SK-N-SH (cell line): Measurements from ENCODE around the gene BRAF. TPM values are rescaled to one million over a fixed set of nuclear protein-coding genes. Genes with fewer than 3 reads are reported as not detected.
"Not testable (repeated sequence)": the region's sequence is repeated elsewhere in the genome, so short reads cannot be mapped to it uniquely, and the experiment has no call there.

ENCODE experiments used
- CTCF ChIA-PET: fragments of 300-600, 350-600 bp; formaldehyde crosslinking; extraction: SDS; loops from one replicate; lab custom pipeline; 2021; lab: Yijun Ruan, JAX
- POLR2A ChIA-PET: fragments of 350-600 bp; sonication (Branson Sonifier 250); formaldehyde crosslinking; extraction: SDS; loops from one replicate; lab custom pipeline; 2020; ENCODE audit warnings: antibody characterized with exemption, inconsistent platforms; lab: Yijun Ruan, JAX
- DNase-seq: peaks from one replicate; pipeline ENCODE4 v3.0.0; 2012
- H2AFZ ChIP-seq: fragments of 200-600 bp; sonication (generic); 2 replicates; pipeline ENCODE4 v1.8.1; 2016; ENCODE audit warnings: antibody characterized with exemption, mild to moderate bottlenecking, low read depth
- H3F3A ChIP-seq: fragments of 200-600 bp; sonication (generic); replicated peaks from 2 replicates; pipeline ENCODE3; 2016; ENCODE audit warnings: antibody characterized with exemption, mild to moderate bottlenecking; ENCODE audit not compliant: insufficient read depth
- H3K27ac ChIP-seq, 2 experiments: fragments of 200-500 bp in 1 of 2; fragments of 200-600 bp in 1 of 2; sonication (Bioruptor generic) in 1 of 2; sonication (generic), shearing (Covaris generic) in 1 of 2; 2 replicates each; pipeline versions ENCODE4 v1.5.1 to v1.6.1; 2014 to 2016; ENCODE audit warnings: low read depth in 2 of 2, inconsistent platforms in 1 of 2, low read length in 1 of 2, mild to moderate bottlenecking in 1 of 2, mixed read lengths in 1 of 2
- H3K27me3 ChIP-seq: fragments of 200-600 bp; sonication (generic), shearing (Covaris generic); 2 replicates; pipeline ENCODE4 v1.6.1; 2016; ENCODE audit warnings: mixed run types; ENCODE audit not compliant: insufficient read depth
- H3K36me3 ChIP-seq, 2 experiments: fragments of 200-500 bp in 1 of 2; fragments of 200-600 bp in 1 of 2; sonication (Bioruptor generic) in 1 of 2; sonication (generic) in 1 of 2; replicated peaks in 1 of 2; 2 replicates each; pipeline versions ENCODE3 to v1.5.1; 2014 to 2016; ENCODE audit warnings: low read length in 1 of 2, mild to moderate bottlenecking in 1 of 2; ENCODE audit not compliant: insufficient read depth in 2 of 2, control insufficient read depth in 1 of 2
- H3K4me1 ChIP-seq, 2 experiments: fragments of 200-500 bp in 1 of 2; fragments of 200-600 bp in 1 of 2; sonication (Bioruptor generic) in 1 of 2; sonication (generic), shearing (Covaris generic) in 1 of 2; 2 replicates each; pipeline versions ENCODE4 v1.5.1 to v1.6.1; 2014 to 2016; ENCODE audit warnings: low read depth in 1 of 2, low read length in 1 of 2, mixed run types in 1 of 2; ENCODE audit not compliant: insufficient read depth in 2 of 2, control insufficient read depth in 1 of 2
- H3K4me2 ChIP-seq: fragments of 200-600 bp; sonication (generic), shearing (Covaris generic); 2 replicates; pipeline ENCODE4 v1.6.1; 2017; ENCODE audit warnings: mixed run types
- H3K4me3 ChIP-seq, 2 experiments: fragments of 200-500 bp in 1 of 2; fragments of 200-600 bp in 1 of 2; sonication (Bioruptor generic) in 1 of 2; sonication (generic), shearing (Covaris generic) in 1 of 2; 2 replicates each; pipeline versions ENCODE4 v1.5.1 to v1.8.1; 2014 to 2016; ENCODE audit warnings: low read depth in 2 of 2, inconsistent platforms in 1 of 2, low read length in 1 of 2, mild to moderate bottlenecking in 1 of 2, mixed read lengths in 1 of 2, moderate library complexity in 1 of 2
- H3K79me2 ChIP-seq: fragments of 200-600 bp; sonication (generic); 2 replicates; pipeline ENCODE4 v1.8.1; 2017; ENCODE audit warnings: mild to moderate bottlenecking; ENCODE audit not compliant: insufficient read depth
- H3K9ac ChIP-seq: fragments of 200-600 bp; sonication (generic); 2 replicates; pipeline ENCODE4 v1.6.1; 2017; ENCODE audit warnings: mixed run types
- H3K9me2 ChIP-seq: fragments of 200-600 bp; sonication (generic); 2 replicates; pipeline ENCODE4 v1.6.1; 2017; ENCODE audit warnings: mixed run types
- H3K9me3 ChIP-seq: fragments of 200-600 bp; sonication (generic); 2 replicates; pipeline ENCODE4 v1.6.1; 2017; ENCODE audit warnings: mixed run types, mild to moderate bottlenecking, moderate library complexity
- H4K20me1 ChIP-seq: fragments of 200-600 bp; sonication (generic); 2 replicates; pipeline ENCODE4 v1.6.1; 2017; ENCODE audit warnings: mild to moderate bottlenecking, mixed run types; ENCODE audit not compliant: insufficient read depth
- FOSL2 ChIP-seq: IDR thresholded peaks from 2 replicates; pipeline ENCODE4 v1.4.0; 2012; ENCODE audit warnings: low read depth, mild to moderate bottlenecking, moderate library complexity, borderline replicate concordance
- FOXJ3 ChIP-seq: sonication (generic); formaldehyde crosslinking; IDR thresholded peaks from 2 replicates; pipeline ENCODE4 v1.5.1; 2020; ENCODE audit warnings: mild to moderate bottlenecking, missing genetic modification reagents
- FOXM1 ChIP-seq: IDR thresholded peaks from 2 replicates; pipeline ENCODE4 v1.4.0; 2012; ENCODE audit warnings: low read depth, mild to moderate bottlenecking
- GABPA ChIP-seq: IDR thresholded peaks from 2 replicates; pipeline ENCODE4 v1.4.0; 2012; ENCODE audit warnings: low read depth, mild to moderate bottlenecking
- JUND ChIP-seq: IDR thresholded peaks from 2 replicates; pipeline ENCODE4 v1.4.0; 2012
- MEF2A ChIP-seq: IDR thresholded peaks from 2 replicates; pipeline ENCODE4 v1.4.0; 2012; ENCODE audit warnings: low read depth, borderline replicate concordance
- MXI1 ChIP-seq: IDR thresholded peaks from 2 replicates; pipeline ENCODE4 v1.6.1; 2012; ENCODE audit warnings: mild to moderate bottlenecking, low read depth, low read length, improper control_type of control experiment
- RCOR1 ChIP-seq: fragments of 150-350 bp; IDR thresholded peaks from 2 replicates; pipeline ENCODE4 v1.6.1; 2017; ENCODE audit warnings: antibody characterized with exemption, low read length
- RFX5 ChIP-seq: IDR thresholded peaks from 2 replicates; pipeline ENCODE4 v1.6.1; 2012; ENCODE audit warnings: mild to moderate bottlenecking, improper control_type of control experiment, low read length
- SMC3 ChIP-seq: IDR thresholded peaks from 2 replicates; pipeline ENCODE4 v1.6.1; 2012; ENCODE audit warnings: low read depth, low read length, improper control_type of control experiment
- TCF12 ChIP-seq: IDR thresholded peaks from 2 replicates; pipeline ENCODE4 v1.4.0; 2012
- TEAD4 ChIP-seq: IDR thresholded peaks from 2 replicates; pipeline ENCODE4 v1.4.0; 2012; ENCODE audit warnings: mild to moderate bottlenecking, borderline replicate concordance; ENCODE audit not compliant: insufficient read depth
- USF1 ChIP-seq: IDR thresholded peaks from 2 replicates; pipeline ENCODE4 v1.4.0; 2012; ENCODE audit warnings: low read depth, borderline replicate concordance
- WGBS: methylation state at CpG from one replicate; pipeline ENCODE4 v1.1.6; 2017; ENCODE audit warnings: low lambda C conversion rate; 5-methylcytosine and 5-hydroxymethylcytosine counted together
- polyA plus RNA-seq, 3 experiments: library from polyadenylated mRNA; depleted of rRNA; stranded (reverse); fragments of >200 nt; gene quantifications; 2 replicates each; pipeline ENCODE4 v1.2.3, GENCODE V29; 2012
- TF ChIP-seq, protein P1 (sequence below): IDR thresholded peaks from 2 replicates; pipeline ENCODE4 v1.6.1; 2012; ENCODE audit warnings: mild to moderate bottlenecking, low read depth, low read length, moderate library complexity
- TF ChIP-seq, protein P2 (sequence below): IDR thresholded peaks from 2 replicates; pipeline ENCODE4 v1.4.0; 2012; ENCODE audit warnings: low read depth, borderline replicate concordance
- TF ChIP-seq, protein P3 (sequence below): fragments of 150-350 bp; IDR thresholded peaks from 2 replicates; pipeline ENCODE4 v1.6.1; 2016; ENCODE audit warnings: mild to moderate bottlenecking, low read depth, low read length

Gene BRAF
- polyA plus RNA-seq, 1 of the 3 experiments (the other 2 are of a cell fraction) = 5.2 TPM

DNA sequence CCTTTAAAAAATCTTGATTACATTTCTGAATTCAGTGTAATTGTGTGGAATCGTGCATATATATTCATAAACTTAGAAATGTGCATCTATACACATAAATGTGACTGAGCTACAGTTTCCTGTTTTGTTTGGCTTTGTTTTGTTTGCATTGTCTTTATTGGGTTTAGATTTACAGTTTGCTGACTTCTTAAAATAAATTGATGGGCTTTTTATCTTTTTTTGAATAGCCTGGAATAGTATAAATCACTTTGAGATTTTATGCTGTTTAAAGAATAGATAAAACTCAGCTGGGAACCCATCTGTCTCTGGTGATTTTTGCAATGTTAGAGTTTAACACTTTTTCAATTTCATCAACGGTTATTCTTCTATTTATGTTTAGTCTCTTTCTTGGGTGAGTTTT, 21.2 kb upstream of the BRAF start (continued):
- TF ChIP-seq USF1 (no peak), GABPA (no peak), RFX5 (no peak), FOXJ3 (CRISPR knock-in tag) (no peak)
- TF ChIP-seq, protein P1, sequence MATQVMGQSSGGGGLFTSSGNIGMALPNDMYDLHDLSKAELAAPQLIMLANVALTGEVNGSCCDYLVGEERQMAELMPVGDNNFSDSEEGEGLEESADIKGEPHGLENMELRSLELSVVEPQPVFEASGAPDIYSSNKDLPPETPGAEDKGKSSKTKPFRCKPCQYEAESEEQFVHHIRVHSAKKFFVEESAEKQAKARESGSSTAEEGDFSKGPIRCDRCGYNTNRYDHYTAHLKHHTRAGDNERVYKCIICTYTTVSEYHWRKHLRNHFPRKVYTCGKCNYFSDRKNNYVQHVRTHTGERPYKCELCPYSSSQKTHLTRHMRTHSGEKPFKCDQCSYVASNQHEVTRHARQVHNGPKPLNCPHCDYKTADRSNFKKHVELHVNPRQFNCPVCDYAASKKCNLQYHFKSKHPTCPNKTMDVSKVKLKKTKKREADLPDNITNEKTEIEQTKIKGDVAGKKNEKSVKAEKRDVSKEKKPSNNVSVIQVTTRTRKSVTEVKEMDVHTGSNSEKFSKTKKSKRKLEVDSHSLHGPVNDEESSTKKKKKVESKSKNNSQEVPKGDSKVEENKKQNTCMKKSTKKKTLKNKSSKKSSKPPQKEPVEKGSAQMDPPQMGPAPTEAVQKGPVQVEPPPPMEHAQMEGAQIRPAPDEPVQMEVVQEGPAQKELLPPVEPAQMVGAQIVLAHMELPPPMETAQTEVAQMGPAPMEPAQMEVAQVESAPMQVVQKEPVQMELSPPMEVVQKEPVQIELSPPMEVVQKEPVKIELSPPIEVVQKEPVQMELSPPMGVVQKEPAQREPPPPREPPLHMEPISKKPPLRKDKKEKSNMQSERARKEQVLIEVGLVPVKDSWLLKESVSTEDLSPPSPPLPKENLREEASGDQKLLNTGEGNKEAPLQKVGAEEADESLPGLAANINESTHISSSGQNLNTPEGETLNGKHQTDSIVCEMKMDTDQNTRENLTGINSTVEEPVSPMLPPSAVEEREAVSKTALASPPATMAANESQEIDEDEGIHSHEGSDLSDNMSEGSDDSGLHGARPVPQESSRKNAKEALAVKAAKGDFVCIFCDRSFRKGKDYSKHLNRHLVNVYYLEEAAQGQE = no peak
- TF ChIP-seq, all 33 proteins: peak for 0

DNA sequence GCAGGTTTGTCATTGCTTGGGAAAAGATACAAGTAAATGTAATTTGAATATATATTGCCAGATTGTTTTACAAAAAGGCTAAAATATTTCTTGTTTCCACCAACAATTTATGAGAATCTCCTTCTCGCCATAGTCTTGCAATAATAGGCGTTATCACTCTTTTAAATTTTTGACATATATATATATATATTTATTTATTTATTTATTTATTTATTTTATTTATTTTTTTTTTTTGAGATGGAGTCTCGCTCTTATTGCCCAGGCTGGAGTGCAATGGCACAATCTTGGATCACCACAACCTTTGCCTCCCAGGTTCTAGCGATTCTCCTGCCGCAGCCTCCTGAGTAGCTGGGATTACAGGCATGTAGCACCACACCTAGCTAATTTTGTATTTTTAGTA, 17.5 kb upstream of the BRAF start:
- WGBS = 85% methylated on average over 5 of the region's 5 CpGs
- H3K4me2 ChIP-seq, H3K4me1 ChIP-seq, H3K4me3 ChIP-seq, CTCF ChIA-PET, H3F3A ChIP-seq, DNase-seq, H3K9me2 ChIP-seq, H4K20me1 ChIP-seq, H3K27me3 ChIP-seq, H3K27ac ChIP-seq, H2AFZ ChIP-seq, H3K9me3 ChIP-seq, H3K36me3 ChIP-seq, H3K9ac ChIP-seq, POLR2A ChIA-PET, H3K79me2 ChIP-seq: not testable (repeated sequence)

DNA sequence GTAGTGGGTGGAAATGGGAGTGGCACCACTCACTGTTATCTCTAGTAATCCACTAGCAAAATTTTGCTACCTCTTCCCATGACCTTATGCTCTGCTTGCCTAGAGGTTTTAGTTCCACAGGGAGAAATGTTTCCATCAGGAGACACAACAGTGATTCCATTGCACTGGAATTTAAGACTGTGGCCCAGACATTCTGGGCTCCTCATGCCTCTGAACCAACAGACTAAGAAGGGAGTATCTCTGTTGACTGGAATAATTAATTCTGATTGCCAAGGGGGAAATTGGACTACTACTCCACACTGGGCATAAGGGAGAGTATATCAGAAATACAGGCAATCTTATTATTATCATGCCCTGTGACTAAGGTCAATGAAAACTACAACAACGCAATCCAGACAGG, 16.2 kb upstream of the BRAF start:
- no peak overlapping the region for H2AFZ ChIP-seq
- no peak overlapping the region for H3K4me3 ChIP-seq
- TF ChIP-seq MXI1 (no peak), FOSL2 (no peak), TEAD4 (no peak), RFX5 (no peak), FOXM1 (no peak), FOXJ3 (CRISPR knock-in tag) (no peak), SMC3 (no peak), JUND (no peak), MEF2A (no peak), TCF12 (no peak), RCOR1 (no peak)
- TF ChIP-seq, protein P2, sequence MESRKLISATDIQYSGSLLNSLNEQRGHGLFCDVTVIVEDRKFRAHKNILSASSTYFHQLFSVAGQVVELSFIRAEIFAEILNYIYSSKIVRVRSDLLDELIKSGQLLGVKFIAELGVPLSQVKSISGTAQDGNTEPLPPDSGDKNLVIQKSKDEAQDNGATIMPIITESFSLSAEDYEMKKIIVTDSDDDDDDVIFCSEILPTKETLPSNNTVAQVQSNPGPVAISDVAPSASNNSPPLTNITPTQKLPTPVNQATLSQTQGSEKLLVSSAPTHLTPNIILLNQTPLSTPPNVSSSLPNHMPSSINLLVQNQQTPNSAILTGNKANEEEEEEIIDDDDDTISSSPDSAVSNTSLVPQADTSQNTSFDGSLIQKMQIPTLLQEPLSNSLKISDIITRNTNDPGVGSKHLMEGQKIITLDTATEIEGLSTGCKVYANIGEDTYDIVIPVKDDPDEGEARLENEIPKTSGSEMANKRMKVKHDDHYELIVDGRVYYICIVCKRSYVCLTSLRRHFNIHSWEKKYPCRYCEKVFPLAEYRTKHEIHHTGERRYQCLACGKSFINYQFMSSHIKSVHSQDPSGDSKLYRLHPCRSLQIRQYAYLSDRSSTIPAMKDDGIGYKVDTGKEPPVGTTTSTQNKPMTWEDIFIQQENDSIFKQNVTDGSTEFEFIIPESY = no peak
- TF ChIP-seq, protein P3, sequence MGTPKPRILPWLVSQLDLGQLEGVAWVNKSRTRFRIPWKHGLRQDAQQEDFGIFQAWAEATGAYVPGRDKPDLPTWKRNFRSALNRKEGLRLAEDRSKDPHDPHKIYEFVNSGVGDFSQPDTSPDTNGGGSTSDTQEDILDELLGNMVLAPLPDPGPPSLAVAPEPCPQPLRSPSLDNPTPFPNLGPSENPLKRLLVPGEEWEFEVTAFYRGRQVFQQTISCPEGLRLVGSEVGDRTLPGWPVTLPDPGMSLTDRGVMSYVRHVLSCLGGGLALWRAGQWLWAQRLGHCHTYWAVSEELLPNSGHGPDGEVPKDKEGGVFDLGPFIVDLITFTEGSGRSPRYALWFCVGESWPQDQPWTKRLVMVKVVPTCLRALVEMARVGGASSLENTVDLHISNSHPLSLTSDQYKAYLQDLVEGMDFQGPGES = no peak
- TF ChIP-seq, all 33 proteins: peak for 0
- H3K9ac ChIP-seq = no peak overlapping the region
- no peaks in the 10 kb centered on the region for H3K9me3 ChIP-seq
- H4K20me1 ChIP-seq = no peaks in the 10 kb centered on the region
- no peaks in the 10 kb centered on the region for H3K79me2 ChIP-seq
- POLR2A ChIA-PET = no interaction called here
- DNase-seq = no peak
- H3K4me2 ChIP-seq = no peak overlapping the region
- no peaks in the 10 kb centered on the region for H3F3A ChIP-seq
- H3K27ac ChIP-seq = no peak overlapping the region
- WGBS = 36% methylated on average over 1 of the region's 1 CpG
- no peaks in the 10 kb centered on the region for H3K9me2 ChIP-seq
- CTCF ChIA-PET = no interaction called here
- no peaks in the 10 kb centered on the region; the same call in 1 of the 2 replicates for H3K27me3 ChIP-seq
- H3K36me3 ChIP-seq = no peaks in the 10 kb centered on the region
- no peaks in the 10 kb centered on the region for H3K4me1 ChIP-seq
